Endothelial cell of umbilical vein (primary cell): ENCODE results near the gene ARHGEF11. TPM values are rescaled to one million over a fixed set of nuclear protein-coding genes. Genes with fewer than 3 reads are reported as not detected.

Source experiments
- BruUV-seq: library from RNA; stranded (reverse); fragments of 400-500 nt; replicated peaks from 2 replicates; lab custom pipeline; 2021; lab: Mats Ljungman, UMichigan
- CTCF ChIA-PET: fragments of 300-600, 350-600 bp; sonication (Branson Sonifier 250); formaldehyde crosslinking; loops from one replicate; lab custom pipeline; 2021; ENCODE audit warnings: antibody characterized with exemption, inconsistent platforms; lab: Charles Lee
- POLR2A ChIA-PET: fragments of 300-600, 350-600 bp; sonication (Branson Sonifier 250); formaldehyde crosslinking; loops from one replicate; lab custom pipeline; 2021; ENCODE audit warnings: antibody characterized with exemption, inconsistent platforms; lab: Charles Lee
- DNase-seq: peaks from one replicate; pipeline ENCODE4 v3.0.0-alpha.2; 2011; ENCODE audit warnings: low read depth, low spot score
- FAIRE-seq: peaks from 2 replicates; lab custom pipeline; 2011; peaks lifted over from hg19 to GRCh38; lab: Jason Lieb, UNC
- H2AFZ ChIP-seq: 2 replicates; pipeline ENCODE4 v1.6.0; 2012; ENCODE audit warnings: low read depth, low read length, control low read depth, inconsistent platforms
- H3K27ac ChIP-seq: 2 replicates; pipeline ENCODE4 v1.5.1; 2011; ENCODE audit warnings: low read depth, mild to moderate bottlenecking, control low read depth, low read length, moderate library complexity; ENCODE audit not compliant: insufficient read depth
- H3K27me3 ChIP-seq, 2 experiments: 2 replicates each; pipeline versions ENCODE4 v1.6.0 to v1.6.1; 2011; ENCODE audit warnings: low read length in 2 of 2, mixed read lengths in 1 of 2; ENCODE audit not compliant: control insufficient read depth in 2 of 2, insufficient read depth in 2 of 2
- H3K36me3 ChIP-seq, 2 experiments: 2 replicates in 1 of 2; 3 replicates in 1 of 2; pipeline ENCODE4 v1.5.1; 2011; ENCODE audit warnings: low read length in 2 of 2, mild to moderate bottlenecking in 1 of 2, moderate library complexity in 1 of 2; ENCODE audit not compliant: control insufficient read depth in 2 of 2, insufficient read depth in 2 of 2; ENCODE audit errors: extremely low read depth in 1 of 2
- H3K4me1 ChIP-seq: 3 replicates; pipeline ENCODE4 v1.5.1; 2011; ENCODE audit warnings: mild to moderate bottlenecking, low read length; ENCODE audit not compliant: control insufficient read depth, insufficient read depth; ENCODE audit errors: extremely low read depth
- H3K4me2 ChIP-seq: 2 replicates; pipeline ENCODE4 v1.6.1; 2011; ENCODE audit warnings: low read length, control low read depth, mixed read lengths; ENCODE audit not compliant: insufficient read depth
- H3K4me3 ChIP-seq, 3 experiments: fragments of 200-600 bp in 1 of 3; sonication (generic), shearing (Covaris generic) in 1 of 3; replicated peaks in 1 of 3; 2 replicates each; pipeline ENCODE4 v1.5.1; 2011 to 2016; ENCODE audit warnings: control low read depth in 3 of 3, low read length in 3 of 3, mild to moderate bottlenecking in 2 of 3, inconsistent platforms in 1 of 3, low read depth in 1 of 3, moderate library complexity in 1 of 3; ENCODE audit not compliant: insufficient read depth in 1 of 3
- H3K79me2 ChIP-seq: 2 replicates; pipeline ENCODE4 v1.6.0; 2012; ENCODE audit warnings: low read length, inconsistent platforms; ENCODE audit not compliant: control insufficient read depth, insufficient read depth
- H3K9ac ChIP-seq: replicated peaks from 2 replicates; pipeline ENCODE3; 2011; ENCODE audit warnings: low read length, control low read depth; ENCODE audit not compliant: insufficient read depth; ENCODE audit errors: extremely low read depth
- H3K9me1 ChIP-seq: replicated peaks from 3 replicates; pipeline ENCODE4 v1.6.0; 2011; ENCODE audit warnings: mild to moderate bottlenecking, low read length; ENCODE audit not compliant: control insufficient read depth, insufficient read depth; ENCODE audit errors: extremely low read depth
- H3K9me3 ChIP-seq: replicated peaks from 2 replicates; pipeline ENCODE4 v1.5.1; 2012; ENCODE audit warnings: low read length, inconsistent platforms; ENCODE audit not compliant: control insufficient read depth, insufficient read depth
- H4K20me1 ChIP-seq: replicated peaks from 2 replicates; pipeline ENCODE3; 2011; ENCODE audit warnings: mild to moderate bottlenecking, low read length; ENCODE audit not compliant: control insufficient read depth, insufficient read depth; ENCODE audit errors: extremely low read depth
- EZH2 ChIP-seq: IDR thresholded peaks from 2 replicates; pipeline ENCODE4 v1.6.1; 2012; ENCODE audit warnings: borderline replicate concordance, low read depth, mild to moderate bottlenecking, moderate library complexity, low read length, inconsistent platforms; ENCODE audit not compliant: severe bottlenecking
- FOS ChIP-seq: IDR thresholded peaks from 2 replicates; pipeline ENCODE4 v1.6.1; 2011; ENCODE audit warnings: mild to moderate bottlenecking, low read length, moderate library complexity, borderline replicate concordance; ENCODE audit not compliant: insufficient read depth
- GATA2 ChIP-seq: IDR thresholded peaks from 2 replicates; pipeline ENCODE4 v1.7.0; 2011; ENCODE audit warnings: low read depth, mild to moderate bottlenecking, moderate library complexity, mixed read lengths, low read length; ENCODE audit not compliant: insufficient read length, insufficient read depth
- JUN ChIP-seq: IDR thresholded peaks from 2 replicates; pipeline ENCODE4 v1.6.1; 2011; ENCODE audit warnings: borderline replicate concordance, low read depth; ENCODE audit not compliant: insufficient read length, insufficient read depth
- MYC ChIP-seq: IDR thresholded peaks from one replicate; pipeline ENCODE4 v1.6.1; 2011; ENCODE audit warnings: mild to moderate bottlenecking, low read depth, low read length
- POLR2A ChIP-seq: IDR thresholded peaks from 2 replicates; pipeline ENCODE4 v1.6.1; 2012; ENCODE audit warnings: low read depth, mild to moderate bottlenecking, control low read depth, low read length
- POLR2AphosphoS5 ChIP-seq: IDR thresholded peaks from 2 replicates; pipeline ENCODE4 v1.6.1; 2012; ENCODE audit warnings: low read depth, mild to moderate bottlenecking, control low read depth, low read length, moderate library complexity; ENCODE audit not compliant: insufficient read depth
- dilution Hi-C: fragments of 300-500 bp; cut with MboI; formaldehyde crosslinking; loops from one replicate; pipeline ENCODE4 v1.15.0; 2019; ENCODE audit warnings: low sequenced_read_pairs; ENCODE audit not compliant: extremely low pct_ligation_motif_present
- intact Hi-C: fragments of 100-400 bp; cut with micrococcal nuclease; formaldehyde crosslinking; loops from one replicate; pipeline ENCODE4 v1.10.0; 2022
- polyA plus RNA-seq, 4 experiments: library from polyadenylated mRNA; depleted of rRNA in 3 of 4; stranded (reverse) in 3 of 4; unstranded in 1 of 4; fragments of >200 nt; gene quantifications; 2 replicates each; pipeline versions ENCODE4 v1.2.1 to v1.2.3, GENCODE V29; 2011 to 2012; ENCODE audit warnings: missing spikeins in 1 of 4
- total RNA-seq: library from RNA; stranded (reverse); gene quantifications from 2 replicates; pipeline ENCODE4 v1.2.3, GENCODE V29; 2021
- TF ChIP-seq, protein P1 (sequence below): IDR thresholded peaks from 2 replicates; pipeline ENCODE4 v1.6.1; 2011; ENCODE audit not compliant: insufficient read depth, insufficient read length
- TF ChIP-seq, protein P2 (sequence below), 2 donors: IDR thresholded peaks; 1 replicate in 1 of 2; 2 replicates in 1 of 2; pipeline ENCODE4 v1.5.1; 2011; ENCODE audit warnings: low read length in 2 of 2, mild to moderate bottlenecking in 2 of 2, moderate library complexity in 2 of 2, control low read depth in 1 of 2, inconsistent platforms in 1 of 2, low read depth in 1 of 2; ENCODE audit not compliant: insufficient read depth in 1 of 2; ENCODE audit errors: extremely low read depth in 1 of 2

The ARHGEF11 gene
- total and polyA plus RNA-seq, 2 donors (not counting 3 experiments of a cell fraction or from before 2014, with no cell fraction given) = 18.2 to 28.0 TPM

DNA sequence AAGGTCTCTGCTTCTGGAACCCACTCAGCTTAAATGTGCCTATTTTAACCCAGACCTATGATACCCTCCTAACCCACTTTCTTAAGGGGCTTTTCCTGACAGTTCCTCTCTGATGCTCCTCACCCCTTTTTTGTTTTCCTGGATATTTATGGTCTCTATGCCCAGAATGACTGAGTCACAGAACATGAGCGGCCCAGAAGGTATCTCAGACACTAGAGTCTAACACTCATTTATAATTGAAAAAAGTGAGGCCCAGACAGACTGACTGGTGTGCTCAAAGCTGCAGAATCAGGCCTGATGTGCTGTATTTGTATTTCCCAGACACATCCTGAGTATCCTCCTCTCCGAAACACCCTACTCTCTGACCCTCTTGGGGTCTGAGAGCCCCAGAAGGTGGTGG is 81.1 kb downstream of the ARHGEF11 start:
- no peak overlapping the region for H3K9ac ChIP-seq
- peaks cover 4 to 24% of the 10 kb centered on the region in 2 experiments for H3K36me3 ChIP-seq
- POLR2A ChIA-PET = no interaction called here
- TF ChIP-seq MYC (no peak), POLR2AphosphoS5 (no peak), FOS (no peak), EZH2 (no peak), GATA2 (no peak), POLR2A (no peak), JUN (no peak)
- TF ChIP-seq, protein P1, sequence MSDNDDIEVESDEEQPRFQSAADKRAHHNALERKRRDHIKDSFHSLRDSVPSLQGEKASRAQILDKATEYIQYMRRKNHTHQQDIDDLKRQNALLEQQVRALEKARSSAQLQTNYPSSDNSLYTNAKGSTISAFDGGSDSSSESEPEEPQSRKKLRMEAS = no peak
- TF ChIP-seq, protein P2, sequence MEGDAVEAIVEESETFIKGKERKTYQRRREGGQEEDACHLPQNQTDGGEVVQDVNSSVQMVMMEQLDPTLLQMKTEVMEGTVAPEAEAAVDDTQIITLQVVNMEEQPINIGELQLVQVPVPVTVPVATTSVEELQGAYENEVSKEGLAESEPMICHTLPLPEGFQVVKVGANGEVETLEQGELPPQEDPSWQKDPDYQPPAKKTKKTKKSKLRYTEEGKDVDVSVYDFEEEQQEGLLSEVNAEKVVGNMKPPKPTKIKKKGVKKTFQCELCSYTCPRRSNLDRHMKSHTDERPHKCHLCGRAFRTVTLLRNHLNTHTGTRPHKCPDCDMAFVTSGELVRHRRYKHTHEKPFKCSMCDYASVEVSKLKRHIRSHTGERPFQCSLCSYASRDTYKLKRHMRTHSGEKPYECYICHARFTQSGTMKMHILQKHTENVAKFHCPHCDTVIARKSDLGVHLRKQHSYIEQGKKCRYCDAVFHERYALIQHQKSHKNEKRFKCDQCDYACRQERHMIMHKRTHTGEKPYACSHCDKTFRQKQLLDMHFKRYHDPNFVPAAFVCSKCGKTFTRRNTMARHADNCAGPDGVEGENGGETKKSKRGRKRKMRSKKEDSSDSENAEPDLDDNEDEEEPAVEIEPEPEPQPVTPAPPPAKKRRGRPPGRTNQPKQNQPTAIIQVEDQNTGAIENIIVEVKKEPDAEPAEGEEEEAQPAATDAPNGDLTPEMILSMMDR (IDR thresholded peaks at IDR 0.05; ENCODE audit: extremely low read depth in 1 of 2, insufficient read depth in 1 of 2, low read depth in 1 of 2, low read length in 2 of 2) = no peak
- H3K4me3 ChIP-seq = no peak overlapping the region
- CTCF ChIA-PET = interaction anchor here (1.0 kb wide), 1 partner anchor 110 kb away, joined by 5 read pairs; no protein-coding TSS in a partner anchor
- intact Hi-C loops = loop anchor here (10.0 kb wide), 1 partner anchor 110 kb away; no protein-coding TSS in a partner anchor
- no peak overlapping the region for H3K4me2 ChIP-seq
- no peaks in the 10 kb centered on the region for H3K9me1 ChIP-seq
- H3K27me3 ChIP-seq = no peaks in the 10 kb centered on the region
- DNase-seq (no peak), FAIRE-seq (no peak)
- no peak overlapping the region for H3K27ac ChIP-seq
- no peaks in the 10 kb centered on the region for H3K79me2 ChIP-seq
- no peaks in the 10 kb centered on the region for H3K9me3 ChIP-seq
- H3K4me1 ChIP-seq = no peaks in the 10 kb centered on the region
- no TSS peak for BruUV-seq
- no peak overlapping the region for H2AFZ ChIP-seq
- dilution Hi-C loops = no loop called here
- H4K20me1 ChIP-seq = no peaks in the 10 kb centered on the region
